Measurements from ENCODE around the gene TIMM10B. TPM values are rescaled to one million over a fixed set of nuclear protein-coding genes. Genes with fewer than 3 reads are reported as not detected.

The TIMM10B gene
- polyA plus RNA-seq, 2 of the 4 experiments (the other 2 are of a cell fraction), result 24.4 to 35.6 TPM

DNA sequence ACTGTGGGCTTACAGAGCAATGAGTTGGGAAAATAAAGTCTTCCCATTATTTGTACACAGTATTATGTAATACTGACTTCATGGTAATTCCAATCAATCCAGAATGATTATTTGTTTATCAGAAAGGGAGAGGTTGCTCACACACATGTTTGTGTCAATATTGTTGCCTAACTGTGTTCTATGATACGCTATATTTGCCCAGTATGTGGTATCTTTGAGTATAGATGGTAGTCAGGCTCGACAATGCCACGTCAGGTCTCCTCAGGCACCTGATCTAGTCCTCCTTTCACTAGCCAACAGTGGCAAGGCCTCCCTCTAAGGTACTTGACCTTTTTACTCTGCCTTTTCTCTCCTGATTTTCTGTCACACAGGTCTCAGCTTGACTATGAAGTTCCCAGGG is 21.1 kb downstream of the TIMM10B start:
- WGBS (ENCODE audit: missing lambda C conversion rate), result 95% methylated on average over 3 of the region's 3 CpGs
- CTCF ChIA-PET, result interaction anchor here (6.0 kb wide), 1 partner anchor 124 kb away, joined by 30 read pairs; no protein-coding TSS in a partner anchor
- ATAC-seq, result no peak

DNA sequence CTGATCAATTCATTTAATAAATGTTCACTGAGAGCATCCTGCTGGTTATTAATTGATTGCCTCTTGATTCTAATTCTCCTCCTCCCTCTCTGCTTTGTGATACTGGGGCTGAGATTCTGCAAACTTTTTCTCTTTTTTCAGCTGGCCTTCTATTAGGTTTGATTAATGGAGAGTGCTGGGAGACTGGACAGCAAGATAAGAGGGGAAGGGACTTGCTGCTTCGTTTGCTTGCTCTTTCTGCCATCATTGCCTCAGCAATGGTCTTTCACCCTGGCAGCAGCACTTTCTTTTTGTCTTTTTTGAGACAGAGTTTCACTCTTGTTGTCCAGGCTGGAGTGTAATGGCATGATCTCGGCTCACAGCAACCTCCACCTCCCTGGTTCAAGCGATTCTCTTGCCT is 22.9 kb downstream of the TIMM10B start:
- DNase-seq (ENCODE audit: low read depth in 1 of 2, low spot score in 1 of 2) (no peak), FAIRE-seq (no peak), ATAC-seq (no peak)
- TF ChIP-seq, protein P1, sequence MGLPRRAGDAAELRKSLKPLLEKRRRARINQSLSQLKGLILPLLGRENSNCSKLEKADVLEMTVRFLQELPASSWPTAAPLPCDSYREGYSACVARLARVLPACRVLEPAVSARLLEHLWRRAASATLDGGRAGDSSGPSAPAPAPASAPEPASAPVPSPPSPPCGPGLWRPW (IDR thresholded peaks at IDR 0.05), result no peak
- TF ChIP-seq HOXB13 (CRISPR knock-in tag; IDR thresholded peaks at IDR 0.05; ENCODE audit: low read depth) (no peak), FOSB (CRISPR knock-in tag; IDR thresholded peaks at IDR 0.05) (no peak), FOXS1 (CRISPR knock-in tag; IDR thresholded peaks at IDR 0.05) (no peak)
- no peak overlapping the region for H3K27ac ChIP-seq
- H3K4me3 ChIP-seq, result no peak overlapping the region
- no peaks in the 10 kb centered on the region for H3K4me1 ChIP-seq
- no peak overlapping the region for H3K4me2 ChIP-seq
- H3K9me3 ChIP-seq, result no peaks in the 10 kb centered on the region
- CTCF ChIA-PET, result interaction anchor here (1.2 to 9.1 kb wide), 11 partner anchors 9 to 125 kb away, joined by 3 to 140 read pairs (median 9); no protein-coding TSS in a partner anchor
- 81% methylated on average over 3 of the region's 3 CpGs for WGBS (ENCODE audit: missing lambda C conversion rate)
- POLR2A ChIA-PET, result interaction anchor here (0.9 kb wide), 1 partner anchor 23 kb away, joined by 3 read pairs; the partner anchor contains the start of genes ARFIP2 and TIMM10B

More for the DNA sequence above, 21.1 kb downstream of the TIMM10B start:
- no peaks in the 10 kb centered on the region for H3K4me1 ChIP-seq
- TF ChIP-seq, protein P2, sequence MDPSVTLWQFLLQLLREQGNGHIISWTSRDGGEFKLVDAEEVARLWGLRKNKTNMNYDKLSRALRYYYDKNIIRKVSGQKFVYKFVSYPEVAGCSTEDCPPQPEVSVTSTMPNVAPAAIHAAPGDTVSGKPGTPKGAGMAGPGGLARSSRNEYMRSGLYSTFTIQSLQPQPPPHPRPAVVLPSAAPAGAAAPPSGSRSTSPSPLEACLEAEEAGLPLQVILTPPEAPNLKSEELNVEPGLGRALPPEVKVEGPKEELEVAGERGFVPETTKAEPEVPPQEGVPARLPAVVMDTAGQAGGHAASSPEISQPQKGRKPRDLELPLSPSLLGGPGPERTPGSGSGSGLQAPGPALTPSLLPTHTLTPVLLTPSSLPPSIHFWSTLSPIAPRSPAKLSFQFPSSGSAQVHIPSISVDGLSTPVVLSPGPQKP (IDR thresholded peaks at IDR 0.05; ENCODE audit: low read depth, low read length), result no peak
- TF ChIP-seq HOXB5 (CRISPR knock-in tag; IDR thresholded peaks at IDR 0.05) (no peak), HOXB13 (CRISPR knock-in tag; IDR thresholded peaks at IDR 0.05; ENCODE audit: low read depth) (no peak), TP53 (CRISPR knock-in tag; IDR thresholded peaks at IDR 0.05) (no peak), HDAC2 (IDR thresholded peaks at IDR 0.05) (no peak), NFE2L2 (conservative IDR thresholded peaks at IDR 0.05; ENCODE audit: low read length) (no peak), CBX8 (IDR thresholded peaks at IDR 0.05) (no peak), FOSB (CRISPR knock-in tag; IDR thresholded peaks at IDR 0.05) (no peak), FOSL2 (IDR thresholded peaks at IDR 0.05) (no peak), FOSL2 (CRISPR knock-in tag; IDR thresholded peaks at IDR 0.05) (no peak)
- no peak overlapping the region for H3K4me2 ChIP-seq
- H3K4me3 ChIP-seq, result no peak overlapping the region
- no peak overlapping the region for H3K27ac ChIP-seq
- POLR2A ChIA-PET, result no interaction called here
- FAIRE-seq, result no peak
- no peak for DNase-seq (ENCODE audit: low read depth in 1 of 2, low spot score in 1 of 2)
- H3K9me3 ChIP-seq, result no peaks in the 10 kb centered on the region

DNA sequence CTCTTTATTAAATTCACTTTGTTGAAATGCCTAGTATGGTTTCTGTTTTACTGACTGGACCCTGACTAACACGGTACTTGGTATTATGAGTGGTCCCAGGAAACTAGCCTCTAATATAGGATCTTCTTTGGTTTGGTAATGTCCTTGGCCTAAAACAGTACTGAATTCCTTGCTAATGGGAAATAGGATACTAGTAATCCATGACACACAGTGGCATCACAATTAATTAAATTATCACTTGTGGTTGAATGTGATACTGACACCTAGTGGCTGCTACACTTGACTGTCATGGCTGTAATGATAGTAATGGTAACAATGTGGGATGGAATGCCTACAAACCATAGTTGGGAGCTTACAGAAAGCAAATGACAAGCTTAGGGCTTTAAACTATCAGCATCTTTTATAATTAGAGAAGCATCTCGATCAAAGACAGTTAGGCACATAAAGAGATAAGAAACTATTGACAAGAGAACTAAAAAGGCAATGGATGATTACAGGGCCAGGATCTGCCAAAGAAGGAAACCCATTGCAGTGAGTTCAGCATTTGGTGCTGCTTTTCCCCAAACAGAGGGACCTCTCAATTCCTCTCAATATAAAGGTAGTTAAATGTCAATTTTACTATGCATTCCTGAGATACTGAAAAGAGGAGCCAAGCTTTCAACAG is 24.4 kb downstream of the TIMM10B start:
- H3K4me1 ChIP-seq, result no peaks in the 10 kb centered on the region
- H3K4me2 ChIP-seq, result no peak overlapping the region
- FAIRE-seq (no peak), ATAC-seq (peak; percentile 72 to 87; a peak in 5 of 6 replicates), DNase-seq (ENCODE audit: low read depth in 1 of 2, low spot score in 1 of 2) (peak; percentile 43 to 54)
- H3K9me3 ChIP-seq, result no peaks in the 10 kb centered on the region
- no peak overlapping the region for H3K27ac ChIP-seq
- TF ChIP-seq ZNF302 (CRISPR knock-in tag; IDR thresholded peaks at IDR 0.05) (no peak), BHLHE40 (IDR thresholded peaks at IDR 0.05; ENCODE audit: low read depth, low read length) (no peak), RAD21 (conservative IDR thresholded peaks at IDR 0.05 in 1 of 2, IDR thresholded peaks at IDR 0.05 in 1 of 2) (peak; percentile 55 to 60), POLR2A (IDR thresholded peaks at IDR 0.05; ENCODE audit: low read length) (no peak), GATA3 (IDR thresholded peaks at IDR 0.05; ENCODE audit: borderline replicate concordance) (no peak), EP300 (IDR thresholded peaks at IDR 0.05) (no peak), SMC3 (IDR thresholded peaks at IDR 0.05) (peak; percentile 66), ZFP36 (IDR thresholded peaks at IDR 0.05; ENCODE audit: borderline replicate concordance, partially characterized antibody) (no peak)
- TF ChIP-seq, protein P1 (IDR thresholded peaks at IDR 0.05), result no peak
- TF ChIP-seq, protein P3, sequence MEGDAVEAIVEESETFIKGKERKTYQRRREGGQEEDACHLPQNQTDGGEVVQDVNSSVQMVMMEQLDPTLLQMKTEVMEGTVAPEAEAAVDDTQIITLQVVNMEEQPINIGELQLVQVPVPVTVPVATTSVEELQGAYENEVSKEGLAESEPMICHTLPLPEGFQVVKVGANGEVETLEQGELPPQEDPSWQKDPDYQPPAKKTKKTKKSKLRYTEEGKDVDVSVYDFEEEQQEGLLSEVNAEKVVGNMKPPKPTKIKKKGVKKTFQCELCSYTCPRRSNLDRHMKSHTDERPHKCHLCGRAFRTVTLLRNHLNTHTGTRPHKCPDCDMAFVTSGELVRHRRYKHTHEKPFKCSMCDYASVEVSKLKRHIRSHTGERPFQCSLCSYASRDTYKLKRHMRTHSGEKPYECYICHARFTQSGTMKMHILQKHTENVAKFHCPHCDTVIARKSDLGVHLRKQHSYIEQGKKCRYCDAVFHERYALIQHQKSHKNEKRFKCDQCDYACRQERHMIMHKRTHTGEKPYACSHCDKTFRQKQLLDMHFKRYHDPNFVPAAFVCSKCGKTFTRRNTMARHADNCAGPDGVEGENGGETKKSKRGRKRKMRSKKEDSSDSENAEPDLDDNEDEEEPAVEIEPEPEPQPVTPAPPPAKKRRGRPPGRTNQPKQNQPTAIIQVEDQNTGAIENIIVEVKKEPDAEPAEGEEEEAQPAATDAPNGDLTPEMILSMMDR (IDR thresholded peaks at IDR 0.05), result peak; percentile 85
- ChIA-PET POLR2A (no interaction called here), CTCF (interaction anchor here (0.6 to 9.1 kb wide), 45 partner anchors 8 to 217 kb away, joined by 3 to 140 read pairs (median 4); partner anchors contain the start of genes ARFIP2, DNHD1, HPX and MRPL17)
- no peak overlapping the region for H3K4me3 ChIP-seq
- 51% methylated on average over 2 of the region's 2 CpGs for WGBS (ENCODE audit: missing lambda C conversion rate)
